SK-N-SH treated with all-trans-retinoic acid at 6 μM for 48 hours (cell line): ENCODE results near the gene CCDC196.

Source experiments
- ARNTL ChIP-seq: fragments of 450-650 bp; formaldehyde crosslinking; IDR thresholded peaks from 2 replicates; pipeline ENCODE4 v1.5.0; 2020; ENCODE audit warnings: low read depth, mild to moderate bottlenecking, moderate library complexity, borderline replicate concordance
- BACH2 ChIP-seq: fragments of 250-450 bp; sonication (Bioruptor Pico); IDR thresholded peaks from 2 replicates; pipeline ENCODE4 v1.9.0; 2021; ENCODE audit warnings: mild to moderate bottlenecking, borderline replicate concordance
- ESRRG ChIP-seq: fragments of 250-450 bp; sonication (Bioruptor Pico); IDR thresholded peaks from 2 replicates; pipeline ENCODE4 v1.6.1; 2021; ENCODE audit warnings: mild to moderate bottlenecking
- PATZ1 ChIP-seq: fragments of 250-450 bp; sonication (Bioruptor Pico); IDR thresholded peaks from 2 replicates; pipeline ENCODE4 v1.8.0; 2020; ENCODE audit warnings: mild to moderate bottlenecking, moderate library complexity, borderline replicate concordance
- RARB ChIP-seq: fragments of 250-450 bp; sonication (Bioruptor Pico); IDR thresholded peaks from 2 replicates; pipeline ENCODE4 v1.8.0; 2021; ENCODE audit warnings: mild to moderate bottlenecking, moderate library complexity
- TCF4 ChIP-seq: fragments of 250-450 bp; sonication (Bioruptor Pico); IDR thresholded peaks from 2 replicates; pipeline ENCODE4 v1.8.0; 2021; ENCODE audit warnings: mild to moderate bottlenecking, moderate library complexity, borderline replicate concordance
- ZC3H10 ChIP-seq: fragments of 250-450 bp; sonication (Bioruptor Pico); IDR thresholded peaks from 2 replicates; pipeline ENCODE4 v1.5.1; 2021; ENCODE audit warnings: mild to moderate bottlenecking, moderate library complexity
- ZFP3 ChIP-seq: fragments of 250-450 bp; sonication (Bioruptor Pico); IDR thresholded peaks from 2 replicates; pipeline ENCODE4 v1.5.0; 2020; ENCODE audit warnings: mild to moderate bottlenecking, moderate library complexity
- ZFP30 ChIP-seq: fragments of 450-650 bp; formaldehyde crosslinking; IDR thresholded peaks from 2 replicates; pipeline ENCODE4 v1.5.0; 2022; ENCODE audit warnings: mild to moderate bottlenecking, moderate library complexity
- ZNF565 ChIP-seq: fragments of 450-650 bp; formaldehyde crosslinking; conservative IDR thresholded peaks from 2 replicates; pipeline ENCODE4 v1.5.0; 2020; ENCODE audit warnings: low read depth, mild to moderate bottlenecking, moderate library complexity
- ZNF8 ChIP-seq: fragments of 450-650 bp; formaldehyde crosslinking; IDR thresholded peaks from 2 replicates; pipeline ENCODE4 v1.5.0; 2020; ENCODE audit warnings: mild to moderate bottlenecking, moderate library complexity

DNA sequence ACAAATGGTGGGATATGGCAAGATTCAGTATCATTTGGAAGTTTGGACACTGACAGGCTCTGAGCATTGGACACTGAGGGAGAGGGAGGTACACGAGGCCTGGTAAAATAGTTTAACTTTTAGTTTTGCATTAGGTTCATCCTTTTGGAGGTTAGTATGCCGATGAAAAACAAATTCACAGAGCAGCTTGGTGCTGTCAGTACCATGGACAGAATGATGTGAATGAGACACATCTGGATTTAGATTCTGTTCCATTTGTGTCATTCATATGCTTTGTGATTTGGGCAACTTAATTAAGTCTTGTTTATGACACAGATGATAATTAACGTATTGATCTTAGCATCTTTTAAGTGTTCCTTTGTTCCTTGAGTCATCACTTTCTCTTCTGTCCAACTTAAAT is 55.5 kb downstream of the CCDC196 start:
- TF ChIP-seq PATZ1 (no peak), BACH2 (CRISPR knock-in tag) (no peak), ZNF565 (CRISPR knock-in tag) (no peak), ZC3H10 (CRISPR knock-in tag) (no peak), ZFP3 (CRISPR knock-in tag) (no peak), ESRRG (CRISPR knock-in tag) (no peak), TCF4 (CRISPR knock-in tag) (no peak), RARB (no peak), ZNF8 (CRISPR knock-in tag) (no peak), ARNTL (CRISPR knock-in tag) (no peak), ZFP30 (CRISPR knock-in tag) (no peak)
